Astrocyte (in vitro differentiated cells and primary cell): ENCODE results near the gene UBE2N.

Source experiments
- CTCF ChIP-seq: IDR thresholded peaks from 2 replicates; pipeline ENCODE4 v1.5.1; 2011; ENCODE audit warnings: low read depth, mild to moderate bottlenecking, inconsistent platforms, low read length, moderate library complexity; ENCODE audit not compliant: insufficient read depth
- EZH2 ChIP-seq: IDR thresholded peaks from 2 replicates; pipeline ENCODE4 v1.6.1; 2012; ENCODE audit warnings: mild to moderate bottlenecking, low read length, inconsistent platforms; ENCODE audit not compliant: insufficient read depth

- TF ChIP-seq CTCF (no peak), EZH2 (no peak)
Measured at GRCh38 chr12:93368766-93369165, 73.0 kb downstream of the UBE2N start.
